Heart right ventricle (tissue), 16 donors: Measurements from ENCODE around the gene XPR1. TPM values are rescaled to one million over a fixed set of nuclear protein-coding genes. Genes with fewer than 3 reads are reported as not detected.

Experiments used
- ATAC-seq, 8 donors: fragments of 200-7000 bp; cut with Tn5 transposase; one replicate each; pipeline ENCODE4 v1.9.1; 2020; ENCODE audit warnings: mild to moderate bottlenecking in 8 of 8, moderate library complexity in 8 of 8, moderate number of reproducible peaks in 1 of 8
- DNase-seq, 2 donors: peaks; one replicate each; pipeline ENCODE4 v3.0.0-alpha.2; 2020
- H3K27ac ChIP-seq, 10 donors: fragments of 200-600 bp; sonication (generic) in 2 of 10; one replicate each; pipeline versions ENCODE4 v1.5.0 to v1.8.0; 2020 to 2022; ENCODE audit warnings: mild to moderate bottlenecking in 3 of 10
- H3K27me3 ChIP-seq, 7 donors: fragments of 200-600 bp; one replicate each; pipeline ENCODE4 v1.8.0; 2021 to 2022; ENCODE audit warnings: mild to moderate bottlenecking in 2 of 7
- H3K36me3 ChIP-seq, 9 donors: fragments of 200-600 bp; sonication (generic) in 1 of 9; one replicate each; pipeline versions ENCODE4 v1.5.0 to v1.8.0; 2020 to 2022; ENCODE audit warnings: mild to moderate bottlenecking in 2 of 9
- H3K4me1 ChIP-seq, 9 donors: fragments of 200-600 bp; sonication (generic) in 1 of 9; one replicate each; pipeline versions ENCODE4 v1.5.0 to v1.8.0; 2020 to 2022; ENCODE audit warnings: mild to moderate bottlenecking in 4 of 9
- H3K4me3 ChIP-seq, 10 donors: fragments of 200-600 bp; sonication (generic) in 2 of 10; one replicate each; pipeline versions ENCODE4 v1.5.0 to v1.8.0; 2020 to 2022; ENCODE audit warnings: mild to moderate bottlenecking in 7 of 10, moderate library complexity in 2 of 10
- H3K9me3 ChIP-seq, 11 donors: fragments of 200-600 bp in 10 of 11; sonication (generic) in 2 of 11; one replicate each; pipeline versions ENCODE4 v1.5.0 to v1.8.0; 2013 to 2022; ENCODE audit warnings: mild to moderate bottlenecking in 2 of 11, control low read depth in 1 of 11, moderate library complexity in 1 of 11
- WGBS, 2 donors: extraction: QIAGEN DNeasy Blood & Tissue Kit; methylation state at CpG; one replicate each; pipeline ENCODE4 v1.1.7; 2013; ENCODE audit warnings: inconsistent platforms in 1 of 2; 5-methylcytosine and 5-hydroxymethylcytosine counted together
- intact Hi-C, 10 donors: fragments of 100-400 bp; cut with DNase I; formaldehyde crosslinking; loops; one replicate each; pipeline versions ENCODE4 v1.11.1 to v1.14.2; 2022
- long read RNA-seq, 3 donors: library from polyadenylated mRNA; unstranded; transcript quantifications; one replicate each; pipeline ENCODE4 v2.0.0, GENCODE V29; 2020 to 2021
- polyA plus RNA-seq, 2 donors: library from polyadenylated mRNA; stranded (reverse); fragments of 200-250 nt; gene quantifications; one replicate each; pipeline ENCODE4 v1.2.3, GENCODE V29; 2013
- total RNA-seq, 10 donors: library from RNA; stranded (reverse); fragmentation: NEBNext Ultra II Directional in 3 of 10; extraction: Animal tissue kit (Norgen Biotek cat#: 25700) in 3 of 10; gene quantifications; one replicate each; pipeline versions ENCODE4 v1.2.1 to v1.2.4, GENCODE V29; 2021 to 2023
- TF ChIP-seq, protein P1 (sequence below), 9 donors: fragments of 200-600 bp; sonication (generic) in 2 of 9; IDR thresholded peaks; one replicate each; pipeline versions ENCODE4 v1.5.0 to v1.8.0; 2021 to 2022; ENCODE audit warnings: antibody characterized with exemption in 9 of 9, mild to moderate bottlenecking in 5 of 9, moderate library complexity in 1 of 9
- donor health status: Arrhythmogenic right ventricular cardiomyopathy.
- donor health status: ischemic (EF 13 %, LVEDD 7.1; RV severe dilation, severe dysfunction).
- donor health status: healthy with polysubstance abuse.
- donor health status: DM: no; HTN: yes; CAD: no.
- donor health status: DM: no; HTN: no; CAD: no.
- donor health status: ischemic (EF 25% LVEDD 6.9; RV normal size, moderate dysfunction).
- donor health status: ischemic (EF 25% LVEDD 5.7; RV mildly dilated, moderate dysfunction).
- donor health status: healthy.
- donor health status: DM: yes; HTN: yes; CAD: no.
- donor health status: Ischemic cardiomyopathy.
- donor health status: ischemic (EF 35%, LVEDD 5.7; RV mildly dilated, moderate dysfunction).
- donor health status: nonischemic (EF 11% LVEDD 7.7; RV severe dilation, severe dysfunction).
- donor health status: DM: yes; HTN: yes; CAD: no.
- donor health status: PGD.
- donor health status: ischemic (EF 29% LVEDD 5.4; RV normal size, mild dysfunction).
- donor health status: nonischemic (EF 23%, LVEDD 6.1; RV moderate dilation, normal function).

The XPR1 gene
- total RNA-seq = 100 to 1,000 TPM in 4 of 10 donors, 10 to 100 TPM in 6; 28.2 to 142 (median 78.7) TPM
- 10 to 100 TPM; 18.3 to 20.8 TPM for polyA plus RNA-seq
- long read RNA-seq, donor 1, full-length matches to known transcripts = 1 of 18 reads
- long read RNA-seq, donor 1, partial matches to known transcripts = 6 of 18 reads
- long read RNA-seq, donor 1, other reads (novel, unspliced or antisense) = 11 of 18 reads
- long read RNA-seq, donor 2, partial matches to known transcripts = 1 of 8 reads
- long read RNA-seq, donor 2, other reads (novel, unspliced or antisense) = 7 of 8 reads
- long read RNA-seq, donor 3, full-length matches to known transcripts = 4 of 15 reads
- long read RNA-seq, donor 3, partial matches to known transcripts = 1 of 15 reads
- long read RNA-seq, donor 3, other reads (novel, unspliced or antisense) = 10 of 15 reads

DNA sequence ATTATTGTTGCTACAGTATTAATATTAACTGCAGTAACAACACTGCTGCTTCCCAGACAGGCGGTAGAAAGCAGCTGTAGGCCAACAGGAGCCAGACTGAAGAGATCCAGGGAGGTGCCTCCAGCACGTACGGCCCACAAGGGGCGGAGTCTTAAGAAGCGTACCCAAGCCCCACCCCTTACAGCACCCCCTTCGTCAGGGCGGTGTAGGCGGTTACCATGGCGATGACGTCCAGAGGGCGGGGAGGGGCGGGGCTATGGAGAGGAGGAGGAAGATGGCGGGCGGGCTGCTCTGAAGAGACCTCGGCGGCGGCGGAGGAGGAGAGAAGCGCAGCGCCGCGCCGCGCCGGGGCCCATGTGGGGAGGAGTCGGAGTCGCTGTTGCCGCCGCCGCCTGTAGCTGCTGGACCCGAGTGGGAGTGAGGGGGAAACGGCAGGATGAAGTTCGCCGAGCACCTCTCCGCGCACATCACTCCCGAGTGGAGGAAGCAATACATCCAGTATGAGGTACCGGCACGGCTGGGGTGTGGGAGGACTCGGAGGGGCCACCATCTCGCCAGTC lies at the start of gene XPR1:
Gene XPR1 (plus strand): TSS at position 257 of the 560 bp plus-strand sequence. CDS start 180 bp downstream, at position 437.
- no peaks in the 10 kb centered on the region for H3K9me3 ChIP-seq
- TF ChIP-seq, protein P1, sequence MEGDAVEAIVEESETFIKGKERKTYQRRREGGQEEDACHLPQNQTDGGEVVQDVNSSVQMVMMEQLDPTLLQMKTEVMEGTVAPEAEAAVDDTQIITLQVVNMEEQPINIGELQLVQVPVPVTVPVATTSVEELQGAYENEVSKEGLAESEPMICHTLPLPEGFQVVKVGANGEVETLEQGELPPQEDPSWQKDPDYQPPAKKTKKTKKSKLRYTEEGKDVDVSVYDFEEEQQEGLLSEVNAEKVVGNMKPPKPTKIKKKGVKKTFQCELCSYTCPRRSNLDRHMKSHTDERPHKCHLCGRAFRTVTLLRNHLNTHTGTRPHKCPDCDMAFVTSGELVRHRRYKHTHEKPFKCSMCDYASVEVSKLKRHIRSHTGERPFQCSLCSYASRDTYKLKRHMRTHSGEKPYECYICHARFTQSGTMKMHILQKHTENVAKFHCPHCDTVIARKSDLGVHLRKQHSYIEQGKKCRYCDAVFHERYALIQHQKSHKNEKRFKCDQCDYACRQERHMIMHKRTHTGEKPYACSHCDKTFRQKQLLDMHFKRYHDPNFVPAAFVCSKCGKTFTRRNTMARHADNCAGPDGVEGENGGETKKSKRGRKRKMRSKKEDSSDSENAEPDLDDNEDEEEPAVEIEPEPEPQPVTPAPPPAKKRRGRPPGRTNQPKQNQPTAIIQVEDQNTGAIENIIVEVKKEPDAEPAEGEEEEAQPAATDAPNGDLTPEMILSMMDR (IDR thresholded peaks at IDR 0.05) = peak; percentile 13 to 55 (median 32)
- peak within 1 kb of the TSS; percentile 90 to 98 (median 94) for H3K27ac ChIP-seq
- H3K4me1 ChIP-seq = peaks cover 0 to 51% (median 27%) of the 10 kb centered on the region in 9 donors
- no peaks in the 10 kb centered on the region for H3K27me3 ChIP-seq
- 0 to 1% methylated on average over 41 of the region's 41 CpGs for WGBS, 2 donors
- H3K36me3 ChIP-seq = no peaks in the 10 kb centered on the region
- ATAC-seq (peak; percentile 98 to 99 (median 99)), DNase-seq (peak; percentile 99)
- intact Hi-C loops = loop anchor here (5.0 to 10.0 kb wide), 7 partner anchors 70 to 523 kb away; no protein-coding TSS in a partner anchor
- H3K4me3 ChIP-seq = peak within 1 kb of the TSS; percentile 75 to 94 (median 86)

DNA sequence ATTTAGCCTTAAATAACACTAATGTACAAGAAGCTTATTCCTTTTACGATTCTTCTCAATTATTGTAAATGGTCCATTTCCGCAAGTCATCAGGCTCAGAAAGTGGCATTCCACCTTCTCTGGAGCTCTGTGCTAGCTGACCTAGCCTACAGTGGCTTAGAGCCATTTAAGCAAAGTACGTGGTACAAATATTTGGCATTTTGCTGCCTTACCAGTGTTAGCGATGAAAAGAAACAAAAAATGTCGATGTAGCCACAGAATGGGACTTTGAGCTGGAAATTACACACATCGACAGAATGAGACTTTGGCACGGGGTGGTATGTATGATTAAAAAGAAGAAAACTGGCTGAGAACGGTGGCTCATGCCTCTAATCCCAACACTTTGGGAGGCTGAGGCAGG lies 47.0 kb upstream of the XPR1 start:
- no peak overlapping the region for H3K4me3 ChIP-seq
- intact Hi-C loops = no loop called here
- WGBS, 2 donors = 94 to 97% methylated on average over 8 of the region's 8 CpGs
- H3K27ac ChIP-seq = no peak overlapping the region
- no peaks in the 10 kb centered on the region for H3K27me3 ChIP-seq
- DNase-seq (no peak), ATAC-seq (no peak)
- H3K36me3 ChIP-seq = no peaks in the 10 kb centered on the region
- H3K4me1 ChIP-seq = peaks cover 0 to 8% (median 0%) of the 10 kb centered on the region in 9 donors
- H3K9me3 ChIP-seq = peaks cover 0 to 15% (median 0%) of the 10 kb centered on the region in 11 donors
- TF ChIP-seq, protein P1 (IDR thresholded peaks at IDR 0.05) = no peak

DNA sequence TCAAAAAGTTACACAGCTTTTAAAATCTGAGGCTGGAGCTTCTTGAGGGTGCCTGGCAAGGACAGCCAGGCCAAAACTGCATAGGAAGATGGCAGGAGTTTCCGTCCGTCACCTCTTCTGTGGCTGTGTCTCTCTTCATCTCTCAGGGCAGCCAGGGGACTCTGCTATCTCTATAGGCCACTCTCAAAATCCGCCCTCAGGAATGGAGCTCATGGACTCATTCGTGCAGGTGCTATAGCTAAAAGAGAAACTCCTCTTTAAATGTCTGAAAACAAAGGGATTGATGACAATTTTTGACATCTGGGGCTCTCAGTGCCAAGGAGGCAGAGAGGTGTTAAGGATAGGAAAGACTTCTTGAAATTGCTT lies 45.8 kb upstream of the XPR1 start:
- intact Hi-C loops = no loop called here
- H3K36me3 ChIP-seq = no peaks in the 10 kb centered on the region
- no peaks in the 10 kb centered on the region for H3K27me3 ChIP-seq
- peaks cover 0 to 8% (median 0%) of the 10 kb centered on the region in 9 donors for H3K4me1 ChIP-seq
- DNase-seq (no peak), ATAC-seq (no peak)
- peaks cover 0 to 15% (median 0%) of the 10 kb centered on the region in 11 donors for H3K9me3 ChIP-seq
- no peak overlapping the region for H3K27ac ChIP-seq
- TF ChIP-seq, protein P1 (IDR thresholded peaks at IDR 0.05) = no peak
- no peak overlapping the region for H3K4me3 ChIP-seq
- 85 to 87% methylated on average over 4 of the region's 4 CpGs for WGBS, 2 donors

DNA sequence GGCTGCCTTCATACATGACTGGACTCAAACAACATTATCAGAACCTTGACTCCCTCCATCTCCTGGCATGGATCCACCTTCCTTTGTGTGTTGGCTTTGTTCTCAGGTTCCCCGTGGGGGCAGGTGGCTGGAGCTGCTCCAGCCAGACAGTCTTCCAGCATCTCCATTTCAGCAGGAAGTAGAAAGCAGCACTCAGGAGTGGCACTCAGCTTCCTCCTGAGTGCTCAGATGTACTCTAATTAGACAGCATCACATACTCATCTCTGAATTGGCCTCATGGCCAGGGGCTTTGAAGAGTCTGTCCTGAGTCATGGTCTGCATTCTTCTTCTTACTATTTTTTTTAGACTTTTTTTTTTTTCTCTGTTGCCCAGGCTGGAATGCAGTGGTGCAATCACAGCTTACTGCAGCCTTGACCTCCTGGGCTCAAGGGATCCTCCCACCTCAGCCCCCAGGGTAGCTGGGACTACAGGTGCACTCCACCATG lies 45.1 kb upstream of the XPR1 start:
- TF ChIP-seq, protein P1 (IDR thresholded peaks at IDR 0.05) = no peak
- Histone ChIP-seq H3K27ac (no peak overlapping the region), H3K27me3 (no peaks in the 10 kb centered on the region), H3K9me3 (peaks cover 0 to 15% (median 0%) of the 10 kb centered on the region in 11 donors), H3K36me3 (no peaks in the 10 kb centered on the region), H3K4me1 (peaks cover 0 to 8% (median 0%) of the 10 kb centered on the region in 9 donors), H3K4me3 (no peak overlapping the region)
- DNase-seq = no peak
- peak in 1 of 8 donors; percentile 35 for ATAC-seq
- 5 to 17% methylated on average over 1 of the region's 1 CpG for WGBS, 2 donors
- intact Hi-C loops = no loop called here
